DOHH2 (cell line): ENCODE measurements around the gene HOXA10.
A peak's percentile ranks its signal among the peaks of the same experiment; 100 is the strongest.

ENCODE experiments used
- H3F3A ChIP-seq: fragments of 200-600 bp; sonication (generic), shearing (Covaris generic); 2 replicates; pipeline ENCODE4 v1.6.0; 2016; ENCODE audit warnings: antibody characterized with exemption, mild to moderate bottlenecking; ENCODE audit not compliant: control insufficient read depth, insufficient read depth
- H3K27ac ChIP-seq: fragments of 200-600 bp; sonication (generic); 2 replicates; pipeline ENCODE4 v1.5.1; 2014; ENCODE audit warnings: low read depth, mild to moderate bottlenecking, low read length, moderate library complexity
- H3K27me3 ChIP-seq: fragments of 200-600 bp; sonication (generic); 2 replicates; pipeline ENCODE4 v1.6.1; 2014; ENCODE audit warnings: mild to moderate bottlenecking, low read length, mixed read lengths; ENCODE audit not compliant: control insufficient read depth
- H3K36me3 ChIP-seq: fragments of 200-600 bp; sonication (generic); 2 replicates; pipeline ENCODE4 v1.6.1; 2014; ENCODE audit warnings: mild to moderate bottlenecking, low read length, moderate library complexity, mixed read lengths; ENCODE audit not compliant: control insufficient read depth
- H3K4me1 ChIP-seq: fragments of 200-600 bp; sonication (generic); 2 replicates; pipeline ENCODE4 v1.6.1; 2014; ENCODE audit warnings: mild to moderate bottlenecking, low read length, mixed read lengths; ENCODE audit not compliant: control insufficient read depth
- H3K4me2 ChIP-seq: fragments of 200-600 bp; sonication (generic); 2 replicates; pipeline ENCODE4 v1.6.0; 2014; ENCODE audit warnings: mild to moderate bottlenecking, low read length, moderate library complexity
- H3K4me3 ChIP-seq: fragments of 200-600 bp; sonication (generic); 2 replicates; pipeline ENCODE4 v1.5.1; 2014; ENCODE audit warnings: mild to moderate bottlenecking, low read length, mixed read lengths
- H3K79me2 ChIP-seq: fragments of 200-600 bp; sonication (generic); 2 replicates; pipeline ENCODE4 v1.6.1; 2014; ENCODE audit warnings: mild to moderate bottlenecking, low read length, mixed read lengths; ENCODE audit not compliant: control insufficient read depth
- H3K9me2 ChIP-seq: fragments of 200-600 bp; sonication (generic); replicated peaks from 2 replicates; pipeline ENCODE4 v1.6.1; 2014; ENCODE audit warnings: mild to moderate bottlenecking, low read length, mixed read lengths; ENCODE audit not compliant: control insufficient read depth
- H3K9me3 ChIP-seq: fragments of 200-600 bp; sonication (generic); 2 replicates; pipeline ENCODE4 v1.6.1; 2014; ENCODE audit warnings: antibody characterized with exemption, low read length, mixed read lengths; ENCODE audit not compliant: control insufficient read depth, insufficient read depth
- H4K20me1 ChIP-seq: fragments of 200-600 bp; sonication (generic); 2 replicates; pipeline ENCODE4 v1.6.0; 2014; ENCODE audit warnings: low read depth, mild to moderate bottlenecking, antibody characterized with exemption, low read length, moderate library complexity; ENCODE audit not compliant: control insufficient read depth, insufficient read depth
- EZH2phosphoT487 ChIP-seq: fragments of 200-600 bp; sonication (generic); IDR thresholded peaks from 2 replicates; pipeline ENCODE4 v1.6.1; 2017; ENCODE audit warnings: borderline replicate concordance, mild to moderate bottlenecking, antibody characterized with exemption, low read length, moderate library complexity, mixed read lengths
- TF ChIP-seq, protein P1 (sequence below): fragments of 200-600 bp; sonication (generic); IDR thresholded peaks from one replicate; pipeline ENCODE4 v1.5.1; 2014; ENCODE audit warnings: antibody characterized with exemption, mild to moderate bottlenecking, low read depth, low read length; ENCODE audit not compliant: poor library complexity, severe bottlenecking

Gene HOXA10

DNA sequence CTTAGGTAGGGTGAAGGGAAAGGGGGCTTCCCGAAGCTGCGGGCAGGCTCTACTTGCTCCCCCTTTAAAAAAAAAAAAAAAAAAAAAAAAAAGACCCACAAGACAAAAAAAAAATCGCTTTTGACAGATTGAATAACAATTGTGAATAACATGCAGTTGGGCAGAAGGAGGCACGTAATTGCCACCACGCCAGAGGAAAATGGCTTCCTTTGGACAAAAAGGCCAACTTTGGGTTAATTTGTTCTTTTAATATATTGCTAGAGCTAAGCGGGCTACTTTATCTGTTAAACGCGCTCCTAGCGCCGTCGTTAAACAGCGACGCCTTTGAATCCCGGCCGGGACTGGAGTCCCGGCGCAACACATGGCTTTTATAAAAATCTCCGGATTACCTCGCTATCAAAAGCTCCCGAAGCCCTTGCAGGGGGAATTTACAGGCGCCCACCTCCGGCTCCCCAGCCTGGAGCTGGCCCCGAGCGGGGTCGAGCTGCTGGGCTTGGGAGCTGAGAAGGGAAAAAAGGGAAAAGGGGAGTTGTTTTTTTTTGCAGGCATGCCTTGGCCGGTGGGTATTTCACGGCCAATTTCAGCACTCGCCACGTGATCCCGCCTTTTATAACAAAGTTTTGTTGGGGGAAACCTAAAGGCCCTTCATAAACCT, 9.7 kb upstream of the HOXA10 start:
- H3K4me2 ChIP-seq: peak overlapping the region; percentile 87
- no peak overlapping the region for H3K27ac ChIP-seq

DNA sequence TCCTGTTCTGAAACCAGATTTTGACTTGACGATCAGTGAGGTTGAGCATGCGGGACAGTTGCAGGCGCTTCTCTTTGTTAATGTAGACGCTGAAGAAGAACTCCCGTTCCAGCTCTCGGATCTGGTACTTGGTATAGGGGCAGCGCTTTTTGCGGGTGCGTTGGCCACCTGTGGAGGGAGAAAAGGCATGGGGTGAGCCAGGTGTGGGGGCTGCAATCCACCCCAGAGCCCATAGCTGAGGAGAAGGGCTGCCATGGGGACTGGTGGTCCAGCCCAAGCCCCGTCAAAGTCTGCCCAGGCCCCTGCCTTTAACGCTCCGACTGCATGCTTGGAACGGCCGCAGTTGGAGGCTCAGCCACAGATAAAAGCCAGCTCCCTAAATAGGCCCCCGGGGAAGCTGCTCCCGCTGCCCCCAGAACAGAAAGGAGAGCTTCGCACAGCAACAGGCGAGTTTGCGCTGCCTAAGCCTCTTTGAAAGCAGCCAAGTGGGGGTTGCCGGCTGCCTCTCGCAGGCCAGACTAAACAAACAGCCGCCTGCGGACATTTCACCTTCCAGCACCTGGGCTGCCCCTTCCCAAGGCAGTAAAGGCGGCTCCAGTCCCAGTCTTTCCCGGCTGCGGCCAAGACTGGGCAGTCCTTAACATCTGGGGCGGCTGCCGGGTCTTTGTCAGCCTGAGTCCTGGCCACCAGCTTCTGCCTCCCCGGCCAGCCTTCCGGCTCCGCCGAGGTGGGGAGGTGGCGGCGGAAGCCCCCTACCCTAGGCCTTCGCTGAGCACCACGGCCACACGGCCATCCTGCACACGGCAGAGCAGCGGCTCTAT, 9.0 kb upstream of the HOXA10 start:
- Histone ChIP-seq H3K4me2 (peak overlapping the region; percentile 87), H3K79me2 (no peaks in the 10 kb centered on the region), H4K20me1 (no peaks in the 10 kb centered on the region), H3K4me3 (peak overlapping the region; percentile 72), H3K9me2 (no peaks in the 10 kb centered on the region), H3K9me3 (no peaks in the 10 kb centered on the region), H3K27me3 (peaks cover 77% of the 10 kb centered on the region), H3K36me3 (no peaks in the 10 kb centered on the region), H3K4me1 (peaks cover 28% of the 10 kb centered on the region), H3K27ac (no peak overlapping the region), H3F3A (peaks cover 2% of the 10 kb centered on the region; the same call in 1 of the 2 replicates)
- TF ChIP-seq, protein P1, sequence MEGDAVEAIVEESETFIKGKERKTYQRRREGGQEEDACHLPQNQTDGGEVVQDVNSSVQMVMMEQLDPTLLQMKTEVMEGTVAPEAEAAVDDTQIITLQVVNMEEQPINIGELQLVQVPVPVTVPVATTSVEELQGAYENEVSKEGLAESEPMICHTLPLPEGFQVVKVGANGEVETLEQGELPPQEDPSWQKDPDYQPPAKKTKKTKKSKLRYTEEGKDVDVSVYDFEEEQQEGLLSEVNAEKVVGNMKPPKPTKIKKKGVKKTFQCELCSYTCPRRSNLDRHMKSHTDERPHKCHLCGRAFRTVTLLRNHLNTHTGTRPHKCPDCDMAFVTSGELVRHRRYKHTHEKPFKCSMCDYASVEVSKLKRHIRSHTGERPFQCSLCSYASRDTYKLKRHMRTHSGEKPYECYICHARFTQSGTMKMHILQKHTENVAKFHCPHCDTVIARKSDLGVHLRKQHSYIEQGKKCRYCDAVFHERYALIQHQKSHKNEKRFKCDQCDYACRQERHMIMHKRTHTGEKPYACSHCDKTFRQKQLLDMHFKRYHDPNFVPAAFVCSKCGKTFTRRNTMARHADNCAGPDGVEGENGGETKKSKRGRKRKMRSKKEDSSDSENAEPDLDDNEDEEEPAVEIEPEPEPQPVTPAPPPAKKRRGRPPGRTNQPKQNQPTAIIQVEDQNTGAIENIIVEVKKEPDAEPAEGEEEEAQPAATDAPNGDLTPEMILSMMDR: no peak
- TF ChIP-seq EZH2phosphoT487: peak; percentile 30; the same call in 1 of the 2 replicates

More for the DNA sequence above, 9.7 kb upstream of the HOXA10 start:
- H4K20me1 ChIP-seq: no peaks in the 10 kb centered on the region
- no peaks in the 10 kb centered on the region for H3K9me2 ChIP-seq
- no peaks in the 10 kb centered on the region for H3K36me3 ChIP-seq
- peaks cover 35% of the 10 kb centered on the region for H3K4me1 ChIP-seq
- H3K79me2 ChIP-seq: no peaks in the 10 kb centered on the region
- H3K27me3 ChIP-seq: peaks cover 85% of the 10 kb centered on the region
- peak overlapping the region; percentile 72 for H3K4me3 ChIP-seq
- H3F3A ChIP-seq: peaks cover 2% of the 10 kb centered on the region; the same call in 1 of the 2 replicates
- TF ChIP-seq EZH2phosphoT487: peak; percentile 100; the same call in 1 of the 2 replicates
- TF ChIP-seq, protein P1: no peak
- no peaks in the 10 kb centered on the region for H3K9me3 ChIP-seq

DNA sequence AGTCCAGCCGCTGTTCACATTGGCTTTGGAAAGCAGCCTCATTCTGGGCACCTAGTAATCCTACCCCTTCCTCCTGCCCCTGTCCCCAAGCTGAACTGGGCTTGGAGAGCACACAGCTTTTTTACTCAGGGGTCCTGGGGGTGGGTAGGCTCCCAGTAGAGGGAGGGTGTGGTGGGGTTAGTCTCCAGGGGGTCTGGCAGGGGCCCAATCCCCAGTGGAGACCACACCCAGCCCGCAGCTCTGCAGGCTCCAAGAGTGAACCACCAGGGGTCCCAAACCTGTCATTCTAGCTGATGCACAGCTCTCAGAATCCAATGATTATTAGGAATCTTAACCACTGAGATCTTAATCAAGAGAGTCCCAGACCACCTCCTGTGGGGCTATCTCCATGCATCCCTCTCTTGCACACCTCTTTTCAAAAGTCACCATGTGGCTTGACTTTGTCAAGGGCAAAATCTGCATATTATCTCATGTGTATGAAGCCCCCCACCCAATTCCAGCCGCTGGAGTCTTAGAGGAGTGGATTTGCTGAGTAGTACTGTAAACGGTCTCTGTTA, 8.2 kb upstream of the HOXA10 start:
- Histone ChIP-seq H3K4me3 (no peak overlapping the region), H3K27me3 (peaks cover 70% of the 10 kb centered on the region), H4K20me1 (no peaks in the 10 kb centered on the region), H3K36me3 (no peaks in the 10 kb centered on the region), H3K9me3 (no peaks in the 10 kb centered on the region), H3K4me2 (no peak overlapping the region), H3K79me2 (no peaks in the 10 kb centered on the region), H3K9me2 (no peaks in the 10 kb centered on the region), H3F3A (peaks cover 2% of the 10 kb centered on the region; the same call in 1 of the 2 replicates), H3K4me1 (peaks cover 25% of the 10 kb centered on the region), H3K27ac (no peak overlapping the region)
- TF ChIP-seq, protein P1: no peak
- TF ChIP-seq EZH2phosphoT487: no peak
